ENCODE measurements around the gene FOXP1. TPM values are rescaled to one million over a fixed set of nuclear protein-coding genes. Genes with fewer than 3 reads are reported as not detected.

The FOXP1 gene
- total and polyA plus RNA-seq, 2 experiments from 2014 or later: 76.8 to 99.8 TPM

GRCh38 chr3:71521021-71521352 is 62.5 kb downstream of the FOXP1 start:
- Histone ChIP-seq H2AFZ (no peak overlapping the region), H4K20me1 (ENCODE audit: insufficient read depth, poor library complexity, severe bottlenecking) (no peaks in the 10 kb centered on the region), H3K4me1 (ENCODE audit: insufficient read depth) (peaks cover 6% of the 10 kb centered on the region), H3K36me3 (replicated peaks; ENCODE audit: insufficient read depth, low read depth) (no peaks in the 10 kb centered on the region), H3K4me2 (no peak overlapping the region), H3K27me3 (no peaks in the 10 kb centered on the region), H3K79me2 (peaks cover 37% of the 10 kb centered on the region), H3K9me2 (replicated peaks; ENCODE audit: insufficient read depth) (no peaks in the 10 kb centered on the region), H3K27ac (no peak overlapping the region), H3K9me3 (ENCODE audit: low read depth) (no peaks in the 10 kb centered on the region), H3K4me3 (no peak overlapping the region)
- no peak for TF ChIP-seq EZH2phosphoT487 (IDR thresholded peaks at IDR 0.05; ENCODE audit: low read depth, severe bottlenecking, unreplicated experiment)
- TF ChIP-seq EZH2 (IDR thresholded peaks at IDR 0.05; ENCODE audit: borderline replicate concordance): no peak
- TF ChIP-seq, protein P1, sequence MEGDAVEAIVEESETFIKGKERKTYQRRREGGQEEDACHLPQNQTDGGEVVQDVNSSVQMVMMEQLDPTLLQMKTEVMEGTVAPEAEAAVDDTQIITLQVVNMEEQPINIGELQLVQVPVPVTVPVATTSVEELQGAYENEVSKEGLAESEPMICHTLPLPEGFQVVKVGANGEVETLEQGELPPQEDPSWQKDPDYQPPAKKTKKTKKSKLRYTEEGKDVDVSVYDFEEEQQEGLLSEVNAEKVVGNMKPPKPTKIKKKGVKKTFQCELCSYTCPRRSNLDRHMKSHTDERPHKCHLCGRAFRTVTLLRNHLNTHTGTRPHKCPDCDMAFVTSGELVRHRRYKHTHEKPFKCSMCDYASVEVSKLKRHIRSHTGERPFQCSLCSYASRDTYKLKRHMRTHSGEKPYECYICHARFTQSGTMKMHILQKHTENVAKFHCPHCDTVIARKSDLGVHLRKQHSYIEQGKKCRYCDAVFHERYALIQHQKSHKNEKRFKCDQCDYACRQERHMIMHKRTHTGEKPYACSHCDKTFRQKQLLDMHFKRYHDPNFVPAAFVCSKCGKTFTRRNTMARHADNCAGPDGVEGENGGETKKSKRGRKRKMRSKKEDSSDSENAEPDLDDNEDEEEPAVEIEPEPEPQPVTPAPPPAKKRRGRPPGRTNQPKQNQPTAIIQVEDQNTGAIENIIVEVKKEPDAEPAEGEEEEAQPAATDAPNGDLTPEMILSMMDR (IDR thresholded peaks at IDR 0.05; ENCODE audit: poor library complexity): no peak
- 89% methylated on average over 4 of the region's 4 CpGs for WGBS (ENCODE audit: low lambda C conversion rate, missing lambda C conversion rate)
- DNase-seq (ENCODE audit: low spot score): no peak

DNA sequence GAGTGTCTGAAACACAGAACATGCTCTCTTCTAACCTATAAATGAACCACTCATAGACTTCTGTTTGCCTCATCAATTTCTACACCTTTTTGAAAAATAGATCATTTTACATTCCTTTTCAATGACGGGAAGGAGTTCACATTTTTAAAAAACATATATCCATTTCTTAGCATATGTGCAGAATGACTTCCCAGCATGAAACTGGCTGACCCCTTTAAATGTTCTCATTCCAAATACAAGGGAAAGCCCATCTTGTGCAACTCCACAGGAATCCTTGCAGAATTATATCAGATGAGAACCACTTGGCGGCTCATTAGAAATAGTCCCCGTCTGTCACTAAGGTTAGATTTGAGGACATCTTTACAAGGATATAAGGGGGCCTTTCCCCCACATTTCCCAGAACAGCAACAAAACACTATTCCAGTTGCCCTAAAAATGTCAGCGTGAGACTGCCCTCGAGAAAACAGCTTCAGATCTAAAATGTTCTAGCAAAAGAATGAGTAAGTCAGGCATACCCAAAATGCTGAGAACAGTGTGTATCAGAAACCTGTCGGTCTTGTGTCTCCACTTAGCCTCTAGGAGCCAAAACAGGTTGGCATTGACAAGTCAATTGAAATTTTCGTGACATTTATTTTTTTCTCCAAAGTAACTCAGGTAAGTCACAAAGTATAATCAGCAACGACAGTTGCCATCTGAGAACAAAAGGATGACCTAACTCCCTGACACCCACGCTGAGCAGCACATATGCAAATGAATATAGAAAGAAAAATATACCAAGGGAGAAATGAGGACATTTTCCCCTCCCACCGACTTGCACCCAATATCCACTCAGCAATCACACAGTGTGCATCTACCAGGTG is 63.1 kb downstream of the FOXP1 start:
- WGBS (ENCODE audit: low lambda C conversion rate, missing lambda C conversion rate): 73% methylated on average over 10 of the region's 10 CpGs
- Histone ChIP-seq H3K4me1 (ENCODE audit: insufficient read depth) (peaks cover 10% of the 10 kb centered on the region), H4K20me1 (ENCODE audit: insufficient read depth, poor library complexity, severe bottlenecking) (no peaks in the 10 kb centered on the region), H3K9me3 (ENCODE audit: low read depth) (no peaks in the 10 kb centered on the region), H3K4me2 (no peak overlapping the region), H2AFZ (no peak overlapping the region), H3K4me3 (no peak overlapping the region), H3K79me2 (peaks cover 37% of the 10 kb centered on the region), H3K27me3 (no peaks in the 10 kb centered on the region), H3K27ac (no peak overlapping the region), H3K36me3 (replicated peaks; ENCODE audit: insufficient read depth, low read depth) (no peaks in the 10 kb centered on the region), H3K9me2 (replicated peaks; ENCODE audit: insufficient read depth) (no peaks in the 10 kb centered on the region)
- DNase-seq (ENCODE audit: low spot score): no peak
- TF ChIP-seq, protein P1 (IDR thresholded peaks at IDR 0.05; ENCODE audit: poor library complexity): no peak

DNA sequence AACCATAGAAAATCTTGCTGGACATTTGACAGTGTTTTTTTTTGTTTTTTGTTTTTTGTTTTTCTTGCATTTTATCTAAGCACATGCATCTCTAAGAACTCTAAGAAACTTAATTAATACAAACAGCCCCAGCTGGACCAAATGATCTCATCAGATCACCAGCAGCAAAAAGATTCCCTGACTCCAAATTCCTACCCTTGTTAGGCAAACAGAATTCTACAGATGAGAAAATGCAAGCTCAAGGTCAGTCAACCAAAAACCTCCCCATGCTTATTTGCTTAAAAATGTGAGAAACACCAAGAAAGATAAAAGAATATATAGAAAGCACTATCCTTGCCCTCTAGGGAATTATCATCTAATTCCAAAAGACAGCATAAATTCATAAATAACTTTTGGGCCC is 65.4 kb downstream of the FOXP1 start:
- no peak overlapping the region for H3K27ac ChIP-seq

More for the DNA sequence above, 65.4 kb downstream of the FOXP1 start:
- no peak overlapping the region for H3K4me3 ChIP-seq
- DNase-seq (ENCODE audit: low spot score): no peak
- H2AFZ ChIP-seq: no peak overlapping the region
- no peaks in the 10 kb centered on the region for H4K20me1 ChIP-seq (ENCODE audit: insufficient read depth, poor library complexity, severe bottlenecking)
- TF ChIP-seq EZH2 (IDR thresholded peaks at IDR 0.05; ENCODE audit: borderline replicate concordance) (no peak), EZH2phosphoT487 (IDR thresholded peaks at IDR 0.05; ENCODE audit: low read depth, severe bottlenecking, unreplicated experiment) (no peak)
- TF ChIP-seq, protein P1 (IDR thresholded peaks at IDR 0.05; ENCODE audit: poor library complexity): no peak
- H3K4me1 ChIP-seq (ENCODE audit: insufficient read depth): peaks cover 8% of the 10 kb centered on the region
- H3K36me3 ChIP-seq (replicated peaks; ENCODE audit: insufficient read depth, low read depth): no peaks in the 10 kb centered on the region
- H3K4me2 ChIP-seq: no peak overlapping the region
- no peaks in the 10 kb centered on the region for H3K9me3 ChIP-seq (ENCODE audit: low read depth)
- no peaks in the 10 kb centered on the region for H3K9me2 ChIP-seq (replicated peaks; ENCODE audit: insufficient read depth)
- no peaks in the 10 kb centered on the region for H3K27me3 ChIP-seq
- peaks cover 58% of the 10 kb centered on the region for H3K79me2 ChIP-seq
